ENCODE data around the gene RITA1.
"Not testable (repeated sequence)": the region's sequence is repeated elsewhere in the genome, so short reads cannot be mapped to it uniquely, and the experiment has no call there.

The RITA1 gene

GRCh38 chr12:113185180-113186032 lies at the start of gene RITA1, which contains the start of gene DDX54:
TSS of gene RITA1 (plus strand) at chr12:113185721. CDS start at chr12:113186747, 1,026 bp downstream.
TSS of gene DDX54 (minus strand) at chr12:113185478. CDS start at chr12:113185451, 27 bp downstream.
- Histone ChIP-seq H3K9ac (ENCODE audit: low read depth in 1 of 2, low read length in 2 of 2) (peak within 1 kb of the TSS; percentile 85 to 88), H3K9me3 (ENCODE audit: control insufficient read depth in 2 of 2, low read length in 2 of 2) (no peaks in the 10 kb centered on the region), H3K27me3 (ENCODE audit: control insufficient read depth in 2 of 2, insufficient read depth in 2 of 2, low read length in 2 of 2) (no peaks in the 10 kb centered on the region), H3K4me3 (ENCODE audit: low read length in 2 of 2) (peak within 1 kb of the TSS; percentile 92 to 98), H3K4me1 (ENCODE audit: control insufficient read depth in 2 of 2, insufficient read depth in 2 of 2, low read length in 2 of 2) (peaks cover 14 to 18% of the 10 kb centered on the region in 2 donors), H3K27ac (ENCODE audit: low read depth in 2 of 2, low read length in 2 of 2) (peak within 1 kb of the TSS; percentile 90 to 93), H3K36me3 (ENCODE audit: control insufficient read depth in 2 of 2, insufficient read depth in 2 of 2, low read length in 2 of 2) (peaks cover 2 to 12% of the 10 kb centered on the region in 2 donors)

- Histone ChIP-seq H3K4me1 (ENCODE audit: control insufficient read depth in 2 of 2, insufficient read depth in 2 of 2, low read length in 2 of 2) (peaks cover 9 to 19% of the 10 kb centered on the region in 2 donors), H3K27me3 (ENCODE audit: control insufficient read depth in 2 of 2, insufficient read depth in 2 of 2, low read length in 2 of 2) (no peaks in the 10 kb centered on the region), H3K9me3 (ENCODE audit: control insufficient read depth in 2 of 2, low read length in 2 of 2) (no peaks in the 10 kb centered on the region), H3K4me3 (ENCODE audit: low read length in 2 of 2) (peak overlapping the region; percentile 29 to 38), H3K9ac (ENCODE audit: low read depth in 1 of 2, low read length in 2 of 2) (peak overlapping the region; percentile 41 to 55), H3K36me3 (ENCODE audit: control insufficient read depth in 2 of 2, insufficient read depth in 2 of 2, low read length in 2 of 2) (no peaks in the 10 kb centered on the region), H3K27ac (ENCODE audit: low read depth in 2 of 2, low read length in 2 of 2) (peak overlapping the region; percentile 83 to 87)
Measured at GRCh38 chr12:113136128-113136989, 49.2 kb upstream of the RITA1 start.

GRCh38 chr12:113136990-113137511 lies 48.5 kb upstream of the RITA1 start:
- Histone ChIP-seq H3K4me1 (ENCODE audit: control insufficient read depth in 2 of 2, insufficient read depth in 2 of 2, low read length in 2 of 2) (peaks cover 12 to 23% of the 10 kb centered on the region in 2 donors), H3K27me3 (ENCODE audit: control insufficient read depth in 2 of 2, insufficient read depth in 2 of 2, low read length in 2 of 2) (no peaks in the 10 kb centered on the region), H3K9me3 (ENCODE audit: control insufficient read depth in 2 of 2, low read length in 2 of 2) (no peaks in the 10 kb centered on the region), H3K27ac (ENCODE audit: low read depth in 2 of 2, low read length in 2 of 2) (peak overlapping the region; percentile 83 to 87), H3K36me3 (ENCODE audit: control insufficient read depth in 2 of 2, insufficient read depth in 2 of 2, low read length in 2 of 2) (no peaks in the 10 kb centered on the region), H3K4me3 (ENCODE audit: low read length in 2 of 2) (peak overlapping the region in 1 of 2 donors; percentile 38), H3K9ac (ENCODE audit: low read depth in 1 of 2, low read length in 2 of 2) (no peak overlapping the region)

DNA sequence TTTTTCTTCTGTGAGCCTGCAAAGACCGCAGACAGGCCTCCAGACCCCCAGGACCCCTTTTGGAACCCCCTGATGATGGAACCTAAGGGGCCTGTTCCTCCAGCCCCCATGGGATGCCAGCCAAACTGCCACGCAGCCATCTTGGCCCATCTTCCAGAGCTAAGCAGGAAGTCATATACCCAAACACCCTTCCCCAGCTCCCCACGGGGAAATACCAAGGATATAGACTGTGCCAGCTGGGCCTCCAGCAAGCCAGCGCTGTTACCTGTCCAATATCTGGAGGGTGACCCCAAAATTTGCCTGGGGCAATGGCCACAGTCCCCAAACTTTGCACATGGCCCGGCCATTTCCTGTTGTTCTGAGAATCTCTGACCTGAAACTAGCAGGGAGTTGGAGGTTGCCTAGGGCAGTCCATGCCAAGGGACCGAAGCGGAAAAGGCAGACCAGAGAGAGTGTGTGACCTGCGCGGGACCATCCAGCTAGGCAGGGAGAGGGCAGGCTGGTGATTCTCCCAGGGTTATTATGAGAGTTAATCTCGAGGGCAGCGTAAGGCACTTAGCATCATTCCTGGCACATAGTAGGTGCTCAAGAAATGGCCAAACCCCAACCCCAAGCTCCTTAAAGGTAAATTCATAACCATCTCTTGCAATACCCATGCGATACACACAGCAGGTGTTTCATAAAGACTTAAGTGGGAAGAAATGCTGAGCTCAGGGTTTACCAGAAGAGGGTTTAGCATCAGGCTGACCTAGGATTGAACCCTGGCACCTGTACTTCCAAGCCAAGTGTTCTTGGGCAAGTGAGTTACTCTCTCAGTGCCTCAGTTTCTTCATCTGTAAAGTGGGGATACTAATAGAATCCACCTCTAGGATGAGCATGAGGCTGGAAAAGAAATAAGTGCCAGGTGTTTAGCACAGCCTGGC lies 47.4 kb upstream of the RITA1 start:
- Histone ChIP-seq H3K27me3 (ENCODE audit: control insufficient read depth in 2 of 2, insufficient read depth in 2 of 2, low read length in 2 of 2) (no peaks in the 10 kb centered on the region), H3K36me3 (ENCODE audit: control insufficient read depth in 2 of 2, insufficient read depth in 2 of 2, low read length in 2 of 2) (no peaks in the 10 kb centered on the region), H3K9ac (ENCODE audit: low read depth in 1 of 2, low read length in 2 of 2) (no peak overlapping the region), H3K9me3 (ENCODE audit: control insufficient read depth in 2 of 2, low read length in 2 of 2) (no peaks in the 10 kb centered on the region), H3K27ac (ENCODE audit: low read depth in 2 of 2, low read length in 2 of 2) (no peak overlapping the region), H3K4me1 (ENCODE audit: control insufficient read depth in 2 of 2, insufficient read depth in 2 of 2, low read length in 2 of 2) (peaks cover 20 to 25% of the 10 kb centered on the region in 2 donors), H3K4me3 (ENCODE audit: low read length in 2 of 2) (no peak overlapping the region)

DNA sequence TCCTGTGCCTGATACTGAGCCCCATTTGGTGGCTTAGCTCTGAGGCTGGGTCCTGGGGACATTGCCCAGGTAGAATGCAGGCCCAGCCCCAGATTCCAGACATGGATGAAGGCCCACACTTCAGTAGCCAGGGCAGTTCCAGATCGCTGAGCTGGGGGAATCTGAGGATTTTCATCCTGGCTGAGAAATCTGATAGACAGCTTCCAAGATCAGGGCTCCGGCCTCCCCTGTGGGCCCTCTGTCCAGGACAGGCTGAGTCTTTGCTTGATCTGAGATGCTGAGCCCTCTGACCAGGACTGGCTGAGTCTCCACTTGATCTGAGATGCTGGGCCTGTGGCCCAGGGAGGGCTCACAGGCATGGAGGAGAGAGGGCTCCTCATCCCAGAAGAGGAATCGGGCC lies 46.7 kb upstream of the RITA1 start:
- Histone ChIP-seq H3K4me3 (ENCODE audit: low read length in 2 of 2) (no peak overlapping the region), H3K9ac (ENCODE audit: low read depth in 1 of 2, low read length in 2 of 2) (no peak overlapping the region), H3K36me3 (ENCODE audit: control insufficient read depth in 2 of 2, insufficient read depth in 2 of 2, low read length in 2 of 2) (no peaks in the 10 kb centered on the region), H3K9me3 (ENCODE audit: control insufficient read depth in 2 of 2, low read length in 2 of 2) (no peaks in the 10 kb centered on the region), H3K4me1 (ENCODE audit: control insufficient read depth in 2 of 2, insufficient read depth in 2 of 2, low read length in 2 of 2) (peaks cover 20 to 25% of the 10 kb centered on the region in 2 donors), H3K27ac (ENCODE audit: low read depth in 2 of 2, low read length in 2 of 2) (no peak overlapping the region), H3K27me3 (ENCODE audit: control insufficient read depth in 2 of 2, insufficient read depth in 2 of 2, low read length in 2 of 2) (no peaks in the 10 kb centered on the region)

DNA sequence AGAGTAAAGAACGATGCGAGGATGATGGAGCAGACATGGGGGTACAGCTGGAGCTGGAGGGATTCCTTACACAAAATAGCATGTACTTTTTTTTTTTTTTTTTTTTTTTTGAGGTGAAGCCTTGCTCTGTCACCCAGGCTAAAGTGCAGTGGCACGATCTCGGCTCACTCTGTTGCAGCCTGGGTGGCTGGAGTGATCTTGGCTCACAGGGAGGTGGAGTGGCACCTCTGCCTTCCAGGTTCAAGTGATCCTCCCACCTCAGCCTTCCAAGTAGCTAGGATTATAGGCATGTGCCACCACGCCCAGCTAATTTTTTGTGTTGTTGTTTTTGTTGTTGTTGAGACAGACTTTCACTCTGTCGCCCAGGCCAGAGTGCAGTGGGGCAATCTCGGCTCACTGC lies 44.8 kb upstream of the RITA1 start:
- Histone ChIP-seq H3K9me3 (ENCODE audit: control insufficient read depth in 2 of 2, low read length in 2 of 2) (no peaks in the 10 kb centered on the region), H3K4me3 (ENCODE audit: low read length in 2 of 2) (no peak overlapping the region), H3K4me1 (ENCODE audit: control insufficient read depth in 2 of 2, insufficient read depth in 2 of 2, low read length in 2 of 2) (peaks cover 20% of the 10 kb centered on the region in 2 donors), H3K27me3 (ENCODE audit: control insufficient read depth in 2 of 2, insufficient read depth in 2 of 2, low read length in 2 of 2) (no peaks in the 10 kb centered on the region), H3K27ac (ENCODE audit: low read depth in 2 of 2, low read length in 2 of 2) (no peak overlapping the region), H3K9ac (ENCODE audit: low read depth in 1 of 2, low read length in 2 of 2) (no peak overlapping the region), H3K36me3 (ENCODE audit: control insufficient read depth in 2 of 2, insufficient read depth in 2 of 2, low read length in 2 of 2) (no peaks in the 10 kb centered on the region)

- H3K27me3 ChIP-seq (ENCODE audit: control insufficient read depth in 2 of 2, insufficient read depth in 2 of 2, low read length in 2 of 2); H3K36me3 ChIP-seq (ENCODE audit: control insufficient read depth in 2 of 2, insufficient read depth in 2 of 2, low read length in 2 of 2); H3K4me3 ChIP-seq (ENCODE audit: low read length in 2 of 2); H3K9me3 ChIP-seq (ENCODE audit: control insufficient read depth in 2 of 2, low read length in 2 of 2): not testable (repeated sequence)
- peak overlapping the region in 1 of 2 donors; percentile 37 for H3K9ac ChIP-seq (ENCODE audit: low read depth in 1 of 2, low read length in 2 of 2)
- peaks cover 11% of the 10 kb centered on the region in 2 donors for H3K4me1 ChIP-seq (ENCODE audit: control insufficient read depth in 2 of 2, insufficient read depth in 2 of 2, low read length in 2 of 2)
- peak overlapping the region; percentile 52 to 75 for H3K27ac ChIP-seq (ENCODE audit: low read depth in 2 of 2, low read length in 2 of 2)
Measured at GRCh38 chr12:113141716-113142115, 43.8 kb upstream of the RITA1 start.

DNA sequence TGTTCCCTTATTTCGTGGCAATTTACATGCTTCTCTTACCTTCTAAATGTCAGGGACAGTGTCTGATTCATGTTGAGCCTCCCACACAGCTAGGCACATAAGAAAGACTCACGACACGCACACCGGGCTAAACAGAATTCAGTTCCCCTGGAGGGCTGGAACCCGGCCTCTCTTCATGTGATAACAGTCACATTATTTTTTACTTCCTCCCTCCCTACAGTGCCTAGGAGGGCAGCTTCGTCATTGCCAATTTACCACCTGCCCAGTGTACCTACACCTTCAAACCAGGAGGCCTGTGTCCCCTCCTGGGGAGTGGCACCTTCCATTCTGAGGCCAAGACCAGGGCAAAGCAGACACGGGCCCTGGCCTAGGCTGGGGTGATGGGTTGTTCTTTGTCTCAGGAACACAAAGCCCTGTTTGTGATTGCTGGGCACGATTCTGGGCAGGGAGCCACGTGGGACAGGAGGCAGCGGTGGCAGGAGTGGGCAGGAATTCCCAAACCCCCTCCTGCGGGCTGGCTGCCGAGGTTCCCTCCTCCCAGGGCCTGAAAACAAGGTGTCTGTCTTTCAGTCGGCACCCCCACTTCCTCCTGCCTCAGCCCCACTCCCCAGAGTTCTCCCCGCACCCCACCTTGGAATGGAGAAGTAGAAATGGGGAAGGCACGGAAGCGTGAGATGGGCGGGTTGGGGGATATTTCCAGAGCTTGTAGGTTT lies 43.2 kb upstream of the RITA1 start:
- H3K9ac ChIP-seq (ENCODE audit: low read depth in 1 of 2, low read length in 2 of 2) = peak overlapping the region in 1 of 2 donors; percentile 37

GRCh38 chr12:113142886-113143332 lies 42.6 kb upstream of the RITA1 start:
- peaks cover 6 to 11% of the 10 kb centered on the region in 2 donors for H3K4me1 ChIP-seq (ENCODE audit: control insufficient read depth in 2 of 2, insufficient read depth in 2 of 2, low read length in 2 of 2)
- H3K9ac ChIP-seq (ENCODE audit: low read depth in 1 of 2, low read length in 2 of 2) = no peak overlapping the region
- H3K27me3 ChIP-seq (ENCODE audit: control insufficient read depth in 2 of 2, insufficient read depth in 2 of 2, low read length in 2 of 2) = no peaks in the 10 kb centered on the region
- no peaks in the 10 kb centered on the region for H3K36me3 ChIP-seq (ENCODE audit: control insufficient read depth in 2 of 2, insufficient read depth in 2 of 2, low read length in 2 of 2)
- H3K9me3 ChIP-seq (ENCODE audit: control insufficient read depth in 2 of 2, low read length in 2 of 2) = no peaks in the 10 kb centered on the region
- H3K4me3 ChIP-seq (ENCODE audit: low read length in 2 of 2) = no peak overlapping the region
- peak overlapping the region; percentile 52 to 75 for H3K27ac ChIP-seq (ENCODE audit: low read depth in 2 of 2, low read length in 2 of 2)

More for the DNA sequence above, 43.2 kb upstream of the RITA1 start:
- Histone ChIP-seq H3K4me3 (ENCODE audit: low read length in 2 of 2) (no peak overlapping the region), H3K9me3 (ENCODE audit: control insufficient read depth in 2 of 2, low read length in 2 of 2) (no peaks in the 10 kb centered on the region), H3K4me1 (ENCODE audit: control insufficient read depth in 2 of 2, insufficient read depth in 2 of 2, low read length in 2 of 2) (peaks cover 6 to 11% of the 10 kb centered on the region in 2 donors), H3K27ac (ENCODE audit: low read depth in 2 of 2, low read length in 2 of 2) (peak overlapping the region; percentile 52 to 75), H3K27me3 (ENCODE audit: control insufficient read depth in 2 of 2, insufficient read depth in 2 of 2, low read length in 2 of 2) (no peaks in the 10 kb centered on the region), H3K36me3 (ENCODE audit: control insufficient read depth in 2 of 2, insufficient read depth in 2 of 2, low read length in 2 of 2) (no peaks in the 10 kb centered on the region)

Measured in mucosa of rectum (tissue), 2 donors.